Effector memory CD4-positive, alpha-beta T cell (primary cell): ENCODE measurements around the gene TNPO3.
A peak's percentile ranks its signal among the peaks of the same experiment; 100 is the strongest.

ENCODE experiments used
- DNase-seq, 3 donors: peaks; one replicate each; pipeline ENCODE4 v3.0.0-alpha.2; 2020
- H3K27ac ChIP-seq: 2 replicates; pipeline ENCODE4 v1.7.0; 2013; ENCODE audit warnings: mild to moderate bottlenecking, low read length, moderate library complexity; ENCODE audit not compliant: insufficient read depth, poor library complexity, severe bottlenecking
- H3K27me3 ChIP-seq: replicated peaks from 2 replicates; pipeline ENCODE4 v1.7.0; 2013; ENCODE audit warnings: mild to moderate bottlenecking, low read length; ENCODE audit not compliant: insufficient read depth, control insufficient read depth, poor library complexity, severe bottlenecking
- H3K36me3 ChIP-seq: 2 replicates; pipeline ENCODE4 v1.7.0; 2013; ENCODE audit warnings: mild to moderate bottlenecking, low read length, moderate library complexity; ENCODE audit not compliant: control insufficient read depth, insufficient read depth
- H3K4me1 ChIP-seq: 2 replicates; pipeline ENCODE4 v1.7.0; 2013; ENCODE audit warnings: low read length, mild to moderate bottlenecking; ENCODE audit not compliant: control insufficient read depth, insufficient read depth, poor library complexity, severe bottlenecking
- H3K4me3 ChIP-seq: 2 replicates; pipeline ENCODE4 v1.7.0; 2013; ENCODE audit warnings: low read length, low read depth, mild to moderate bottlenecking; ENCODE audit not compliant: insufficient read depth, poor library complexity, severe bottlenecking
- H3K9me3 ChIP-seq: 2 replicates; pipeline ENCODE4 v1.7.0; 2013; ENCODE audit warnings: mild to moderate bottlenecking, low read length, moderate library complexity; ENCODE audit not compliant: control insufficient read depth

The TNPO3 gene

DNA sequence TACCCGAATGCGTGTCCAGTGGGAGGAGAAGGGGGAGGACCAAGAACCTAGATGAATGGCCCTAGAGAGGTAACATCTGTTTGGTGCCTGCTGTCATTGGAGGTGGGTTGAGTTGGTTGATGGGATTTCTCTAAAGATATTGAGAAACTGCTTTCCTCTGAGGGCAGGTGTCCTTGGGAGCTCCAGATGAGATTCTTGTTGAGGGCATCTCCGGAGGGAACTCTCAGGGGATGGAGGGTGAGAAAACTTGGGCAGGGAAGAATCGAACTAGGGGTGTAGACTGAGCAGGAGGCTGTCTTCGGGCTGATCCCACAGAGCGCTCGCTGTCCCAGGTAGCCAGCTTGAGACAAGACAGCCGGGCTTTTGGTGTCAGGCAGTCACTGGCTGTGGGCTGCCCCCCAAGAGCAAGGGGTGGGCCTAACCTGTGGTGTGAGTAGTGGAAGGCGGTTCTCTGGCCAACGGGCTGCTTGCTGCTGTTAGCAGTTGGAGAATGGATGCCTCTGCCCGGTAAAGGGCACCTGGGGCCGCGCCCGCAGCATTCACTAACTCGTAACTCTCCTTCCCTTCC is 113.5 kb downstream of the TNPO3 start:
- H3K4me1 ChIP-seq = peaks cover 29% of the 10 kb centered on the region
- no peaks in the 10 kb centered on the region for H3K27me3 ChIP-seq
- no peaks in the 10 kb centered on the region for H3K9me3 ChIP-seq
- no peaks in the 10 kb centered on the region for H3K36me3 ChIP-seq
- peak overlapping the region; percentile 70 for H3K27ac ChIP-seq
- no peak for DNase-seq
- H3K4me3 ChIP-seq = no peak overlapping the region

DNA sequence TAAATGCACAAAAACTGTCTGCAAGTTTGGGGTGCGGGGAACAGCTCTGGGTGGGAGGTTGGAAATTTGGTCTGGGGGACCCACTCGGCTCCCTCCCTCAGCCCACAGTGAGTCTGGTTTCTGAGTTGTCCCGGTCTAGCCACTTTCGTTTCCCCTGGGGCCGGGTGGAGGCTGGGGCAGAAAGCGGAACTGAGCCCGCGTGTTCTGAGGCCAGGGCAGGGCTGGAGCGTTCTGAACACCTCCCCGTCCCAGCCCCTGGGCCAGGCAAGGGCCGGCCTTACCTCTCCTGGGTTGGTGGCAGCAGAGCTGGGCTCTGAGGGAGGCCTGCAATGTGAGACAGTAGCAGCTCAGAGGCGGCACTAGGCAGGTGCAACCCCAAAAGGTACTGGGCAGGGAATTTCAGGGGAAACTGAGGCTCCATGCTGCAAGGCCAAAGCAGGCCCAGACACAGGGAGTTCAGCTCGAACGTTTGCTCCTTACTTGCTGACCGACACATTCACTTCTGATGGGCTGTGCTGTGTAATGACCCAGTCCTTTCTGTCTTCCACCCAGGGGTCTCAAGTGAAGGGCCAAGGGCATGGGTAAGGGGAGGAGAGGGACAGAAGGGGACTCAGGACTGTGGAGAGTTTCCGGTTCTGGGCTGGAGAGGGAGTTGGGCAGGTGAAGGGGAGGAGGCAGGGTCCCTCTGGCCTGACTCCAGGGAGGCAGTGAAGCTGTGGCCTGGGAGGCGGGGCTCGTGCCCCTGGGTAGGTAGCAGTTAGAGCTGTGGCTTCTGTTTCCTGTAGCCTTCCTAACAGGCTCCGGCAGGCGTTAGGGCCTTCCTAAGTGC is 114.2 kb downstream of the TNPO3 start:
- Histone ChIP-seq H3K36me3 (no peaks in the 10 kb centered on the region), H3K27ac (peak overlapping the region; percentile 70), H3K4me3 (peak overlapping the region; percentile 42), H3K9me3 (no peaks in the 10 kb centered on the region), H3K27me3 (no peaks in the 10 kb centered on the region), H3K4me1 (peaks cover 29% of the 10 kb centered on the region)
- no peak for DNase-seq

DNA sequence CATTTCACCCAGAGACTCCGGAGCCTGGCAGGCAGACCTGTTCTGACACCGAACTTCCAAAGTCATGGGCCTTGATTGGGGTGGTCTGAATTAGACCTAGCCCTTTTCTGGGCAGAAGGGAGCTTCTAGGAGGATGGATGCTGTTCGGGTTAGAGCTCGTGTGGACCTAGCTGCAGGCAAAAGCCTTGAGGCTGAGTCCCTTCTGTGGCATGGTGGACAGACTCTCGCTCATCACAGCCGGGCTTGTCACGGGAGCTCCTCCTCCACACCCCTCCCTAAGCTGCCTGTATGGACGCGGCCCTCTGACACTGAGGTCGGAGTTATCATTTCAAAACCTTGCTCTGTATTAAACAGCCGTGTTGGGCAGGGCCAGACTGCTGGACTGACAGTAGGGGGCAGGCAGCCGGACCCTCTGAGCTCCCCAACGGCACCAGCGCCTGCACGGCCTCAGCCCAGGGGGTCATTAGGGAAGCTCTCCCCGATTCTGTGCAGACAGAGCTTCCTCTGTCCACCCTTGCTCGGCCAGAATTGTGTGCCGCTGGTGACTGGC is 115.0 kb downstream of the TNPO3 start:
- no peaks in the 10 kb centered on the region for H3K36me3 ChIP-seq
- no peaks in the 10 kb centered on the region for H3K9me3 ChIP-seq
- peak overlapping the region; percentile 70 for H3K27ac ChIP-seq
- H3K4me3 ChIP-seq = peak overlapping the region; percentile 42
- DNase-seq = no peak
- H3K27me3 ChIP-seq = no peaks in the 10 kb centered on the region
- peaks cover 29% of the 10 kb centered on the region for H3K4me1 ChIP-seq

DNA sequence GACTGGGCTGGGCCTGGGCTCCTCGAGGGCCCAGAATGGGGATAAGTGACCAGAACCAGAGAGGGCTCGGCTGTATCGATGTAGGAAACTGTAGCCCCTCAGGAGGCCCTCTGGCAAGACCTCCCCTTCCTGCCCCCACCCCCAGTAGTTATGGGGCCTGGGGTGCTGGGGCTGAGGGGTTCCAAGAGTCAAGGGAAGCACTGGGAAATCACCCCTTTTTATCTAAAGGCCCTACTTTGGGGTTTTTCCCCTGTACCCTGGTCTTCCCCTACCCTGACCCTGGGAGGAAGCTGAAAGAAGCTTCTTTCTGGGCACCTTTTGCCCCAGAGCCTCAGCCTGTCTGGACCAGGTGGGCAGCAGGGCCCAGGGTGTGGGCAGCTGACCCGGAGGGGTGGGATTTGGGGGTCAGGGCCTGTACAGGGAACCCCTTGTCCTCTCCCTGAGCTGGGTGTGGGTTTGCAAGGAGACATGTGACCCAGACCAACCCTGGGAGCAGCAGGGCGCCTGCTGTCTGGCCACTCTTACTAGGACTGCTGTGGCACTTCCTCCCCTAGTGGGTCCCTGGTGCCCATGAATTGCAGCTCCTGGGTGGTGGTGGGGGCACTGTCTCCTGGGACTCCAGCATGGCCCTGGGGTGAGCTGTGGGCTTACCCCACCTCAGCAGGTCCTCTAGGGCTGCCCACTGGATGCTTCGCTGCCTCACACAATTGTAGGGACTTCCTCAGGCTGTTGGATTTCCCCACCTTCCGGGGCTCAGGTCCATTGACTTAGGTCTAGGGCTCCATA is 115.6 kb downstream of the TNPO3 start:
- Histone ChIP-seq H3K4me1 (peaks cover 29% of the 10 kb centered on the region), H3K27me3 (no peaks in the 10 kb centered on the region), H3K36me3 (no peaks in the 10 kb centered on the region), H3K4me3 (peak overlapping the region; percentile 42), H3K9me3 (no peaks in the 10 kb centered on the region), H3K27ac (peak overlapping the region; percentile 70)
- peak in 1 of 3 donors; percentile 18 for DNase-seq

DNA sequence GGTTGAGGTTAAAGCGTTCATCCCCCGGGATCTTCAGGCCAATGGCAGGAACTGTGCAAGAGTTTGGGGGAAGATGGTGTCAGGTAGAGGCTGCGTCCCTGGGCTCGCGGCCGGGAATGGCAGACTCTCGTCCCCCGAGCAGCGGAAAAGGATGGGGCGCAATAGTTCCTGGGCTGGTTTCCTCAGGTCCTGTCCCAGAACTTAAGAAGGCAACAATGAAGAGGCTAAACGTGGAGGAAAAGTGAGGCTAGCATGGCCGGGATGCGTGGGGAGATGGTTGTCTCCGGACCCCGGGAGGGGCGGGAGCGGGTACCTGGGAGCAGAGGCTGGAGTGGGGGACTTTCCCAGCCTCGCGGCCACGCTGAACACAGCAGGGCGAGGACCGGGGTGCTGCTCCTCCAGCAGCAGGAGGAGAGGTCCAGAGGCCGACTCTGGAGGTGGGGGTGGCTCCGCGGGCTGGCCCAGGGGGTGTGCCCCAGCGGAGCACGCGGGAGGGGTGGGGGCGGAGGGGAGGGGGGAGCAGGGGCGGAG is 116.3 kb downstream of the TNPO3 start:
- no peaks in the 10 kb centered on the region for H3K36me3 ChIP-seq
- H3K27ac ChIP-seq = peak overlapping the region; percentile 70
- H3K4me3 ChIP-seq = peak overlapping the region; percentile 86
- H3K4me1 ChIP-seq = peaks cover 32% of the 10 kb centered on the region
- H3K9me3 ChIP-seq = no peaks in the 10 kb centered on the region
- H3K27me3 ChIP-seq = no peaks in the 10 kb centered on the region
- no peak for DNase-seq

DNA sequence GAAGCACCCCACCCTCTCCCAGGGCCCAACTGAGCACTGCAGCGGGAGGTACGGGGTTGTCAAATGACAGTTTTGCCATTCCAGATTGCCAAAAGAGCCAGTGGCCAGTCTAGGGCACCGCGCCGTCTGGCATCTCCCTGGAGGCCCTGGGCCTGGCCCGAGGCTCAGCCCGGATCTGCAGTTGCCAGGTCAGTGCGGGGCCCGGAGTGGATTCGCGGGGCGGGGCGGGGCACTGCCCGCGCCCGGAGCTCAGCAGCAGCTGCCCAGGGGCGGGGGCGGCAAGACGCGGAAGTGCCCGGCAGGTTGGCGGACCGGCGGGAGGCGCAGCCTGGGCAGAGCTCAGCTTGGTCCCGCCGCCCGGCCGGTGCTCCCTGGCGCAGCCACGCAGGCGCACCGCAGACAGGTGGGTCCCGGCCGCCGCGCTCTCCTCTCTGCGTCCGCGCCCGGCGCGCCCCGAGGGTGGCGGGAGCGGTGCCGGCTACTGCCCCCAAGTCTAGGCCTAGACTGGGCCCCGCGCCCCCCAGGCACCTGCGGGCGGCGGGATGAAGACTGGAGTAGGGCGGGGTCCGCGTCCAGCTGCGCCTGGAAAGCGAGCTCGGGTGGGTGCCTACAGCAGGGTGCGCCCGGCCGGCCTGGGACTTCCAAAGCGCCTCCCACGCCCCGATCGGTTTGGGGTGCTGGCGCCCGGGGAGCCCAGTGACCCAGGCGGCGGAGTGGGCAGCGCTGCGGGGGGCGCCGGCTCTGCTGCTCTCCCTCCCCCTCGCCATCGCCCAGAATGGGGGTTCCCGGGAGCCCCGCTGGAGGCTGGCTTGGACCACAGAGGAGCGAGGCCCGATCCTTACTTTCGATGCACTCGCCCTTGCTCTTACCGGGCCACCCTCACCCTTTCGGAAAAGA is 117.0 kb downstream of the TNPO3 start, which contains the start of gene IRF5:
TSS of gene IRF5 (plus strand) at position 281 of the 897 bp plus-strand sequence. CDS start 4,155 bp downstream, outside the sequence.
- Histone ChIP-seq H3K27ac (peak within 1 kb of the TSS; percentile 70), H3K4me3 (peak within 1 kb of the TSS; percentile 86), H3K9me3 (no peaks in the 10 kb centered on the region), H3K4me1 (peaks cover 39% of the 10 kb centered on the region), H3K36me3 (no peaks in the 10 kb centered on the region), H3K27me3 (no peaks in the 10 kb centered on the region)
- no peak for DNase-seq

DNA sequence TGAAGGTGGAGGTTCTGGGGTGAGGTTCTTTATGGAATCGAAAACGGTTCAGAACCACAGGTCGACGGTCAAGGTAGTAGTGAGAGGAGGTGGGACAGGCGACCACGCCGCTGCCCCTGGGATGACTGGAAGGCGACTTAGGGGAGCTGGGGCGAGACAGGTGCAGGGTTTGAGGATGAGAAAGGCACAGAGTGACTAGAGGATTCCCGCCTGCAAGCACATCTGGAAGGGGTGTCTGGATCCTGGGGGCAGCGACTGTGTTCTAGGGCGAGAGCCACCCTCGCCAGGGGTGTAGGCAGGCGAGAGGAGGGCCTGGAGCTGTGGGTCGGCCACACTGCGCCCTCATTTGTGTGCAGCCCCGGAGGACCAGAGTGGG is 117.7 kb downstream of the TNPO3 start:
- Histone ChIP-seq H3K4me3 (peak overlapping the region; percentile 86), H3K27me3 (no peaks in the 10 kb centered on the region), H3K36me3 (no peaks in the 10 kb centered on the region), H3K9me3 (no peaks in the 10 kb centered on the region), H3K27ac (no peak overlapping the region), H3K4me1 (peaks cover 45% of the 10 kb centered on the region)
- no peak for DNase-seq

DNA sequence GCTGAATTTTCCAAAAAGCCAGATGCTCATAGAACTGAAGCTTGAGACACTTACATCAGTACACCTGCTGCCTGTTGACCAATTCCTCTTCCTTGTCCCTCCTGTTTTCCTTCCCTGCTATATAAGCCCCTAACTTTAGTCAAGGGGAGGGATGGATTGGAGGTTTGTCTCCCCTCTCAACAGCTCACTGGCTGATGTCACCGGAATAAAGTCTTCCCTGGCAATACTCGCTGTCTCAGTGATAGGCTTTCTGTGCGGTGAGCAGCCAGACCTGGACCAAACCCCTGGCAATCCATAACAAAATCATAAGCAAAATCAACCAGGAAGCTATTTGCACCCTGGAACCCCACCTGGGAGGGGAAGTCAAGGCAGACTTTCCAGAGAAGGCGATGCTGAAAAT is 118.1 kb downstream of the TNPO3 start:
- Histone ChIP-seq H3K27me3 (no peaks in the 10 kb centered on the region), H3K27ac (no peak overlapping the region), H3K36me3 (no peaks in the 10 kb centered on the region), H3K9me3 (no peaks in the 10 kb centered on the region), H3K4me1 (peaks cover 45% of the 10 kb centered on the region), H3K4me3 (no peak overlapping the region)
- no peak for DNase-seq

DNA sequence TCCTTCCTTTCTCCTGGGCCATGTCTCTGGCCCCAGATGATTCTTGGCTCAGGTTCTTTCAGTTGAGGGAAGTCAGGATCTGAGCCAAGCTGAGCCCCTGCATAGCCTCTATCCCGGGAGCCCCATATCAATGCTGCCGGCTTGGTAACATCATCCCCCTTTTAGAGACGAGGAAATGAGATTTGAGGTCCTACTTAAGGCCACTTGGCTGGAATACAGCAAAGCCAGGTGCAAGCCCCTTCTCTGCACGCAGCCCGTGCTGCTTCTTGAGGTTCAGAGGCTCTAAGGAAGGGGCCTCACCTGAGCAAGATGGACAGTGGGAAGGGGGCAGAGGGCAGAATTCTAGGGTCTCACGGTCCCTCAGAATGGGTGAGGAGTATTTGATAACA is 119.6 kb downstream of the TNPO3 start:
- Histone ChIP-seq H3K4me3 (no peak overlapping the region), H3K27ac (no peak overlapping the region), H3K36me3 (no peaks in the 10 kb centered on the region), H3K9me3 (no peaks in the 10 kb centered on the region), H3K27me3 (no peaks in the 10 kb centered on the region), H3K4me1 (peaks cover 30% of the 10 kb centered on the region)
- no peak for DNase-seq
